B cell (primary cell): ENCODE data around the gene TMEM107.

ENCODE experiments used
- CTCF ChIP-seq: fragments of 200-600 bp; IDR thresholded peaks from one replicate; pipeline ENCODE4 v1.8.0; 2022; ENCODE audit warnings: antibody characterized with exemption, mild to moderate bottlenecking
- EZH2 ChIP-seq: IDR thresholded peaks from 2 replicates; pipeline ENCODE4 v1.6.1; 2012; ENCODE audit warnings: borderline replicate concordance, low read depth, mild to moderate bottlenecking, moderate library complexity, low read length; ENCODE audit not compliant: insufficient read depth, poor library complexity, severe bottlenecking

GRCh38 chr17:8142887-8143580 is 33.1 kb downstream of the TMEM107 start:
- TF ChIP-seq CTCF (no peak), EZH2 (no peak)
